ENCODE measurements around the gene CCDC149.

DNA sequence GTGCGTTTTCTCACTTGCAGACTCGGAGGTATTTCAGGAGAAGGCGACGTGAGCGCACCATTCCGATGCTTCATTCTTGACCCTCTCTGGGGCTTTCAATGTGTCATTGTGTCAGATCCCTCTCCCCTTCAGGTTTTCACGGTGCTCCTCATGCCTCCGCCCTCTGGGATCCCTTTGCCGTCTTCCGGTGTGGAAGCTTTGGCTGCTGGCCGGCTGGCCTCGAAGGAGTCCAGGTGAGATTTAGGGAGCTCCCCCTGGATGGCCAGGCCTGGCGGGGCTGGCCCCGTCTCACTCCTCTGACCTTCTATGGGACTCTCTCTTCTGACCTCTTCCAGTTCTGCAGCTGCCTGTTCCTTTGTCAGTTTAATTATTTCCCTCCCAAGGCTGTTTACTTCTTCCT is 104.6 kb downstream of the CCDC149 start:
- TF ChIP-seq, protein P1, sequence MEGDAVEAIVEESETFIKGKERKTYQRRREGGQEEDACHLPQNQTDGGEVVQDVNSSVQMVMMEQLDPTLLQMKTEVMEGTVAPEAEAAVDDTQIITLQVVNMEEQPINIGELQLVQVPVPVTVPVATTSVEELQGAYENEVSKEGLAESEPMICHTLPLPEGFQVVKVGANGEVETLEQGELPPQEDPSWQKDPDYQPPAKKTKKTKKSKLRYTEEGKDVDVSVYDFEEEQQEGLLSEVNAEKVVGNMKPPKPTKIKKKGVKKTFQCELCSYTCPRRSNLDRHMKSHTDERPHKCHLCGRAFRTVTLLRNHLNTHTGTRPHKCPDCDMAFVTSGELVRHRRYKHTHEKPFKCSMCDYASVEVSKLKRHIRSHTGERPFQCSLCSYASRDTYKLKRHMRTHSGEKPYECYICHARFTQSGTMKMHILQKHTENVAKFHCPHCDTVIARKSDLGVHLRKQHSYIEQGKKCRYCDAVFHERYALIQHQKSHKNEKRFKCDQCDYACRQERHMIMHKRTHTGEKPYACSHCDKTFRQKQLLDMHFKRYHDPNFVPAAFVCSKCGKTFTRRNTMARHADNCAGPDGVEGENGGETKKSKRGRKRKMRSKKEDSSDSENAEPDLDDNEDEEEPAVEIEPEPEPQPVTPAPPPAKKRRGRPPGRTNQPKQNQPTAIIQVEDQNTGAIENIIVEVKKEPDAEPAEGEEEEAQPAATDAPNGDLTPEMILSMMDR (conservative IDR thresholded peaks at IDR 0.05), result no peak
- no peak for TF ChIP-seq EZH2 (IDR thresholded peaks at IDR 0.05; ENCODE audit: low read depth)

Measured in PC-9 (cell line).